ENCODE results near the gene KLF1.

DNA sequence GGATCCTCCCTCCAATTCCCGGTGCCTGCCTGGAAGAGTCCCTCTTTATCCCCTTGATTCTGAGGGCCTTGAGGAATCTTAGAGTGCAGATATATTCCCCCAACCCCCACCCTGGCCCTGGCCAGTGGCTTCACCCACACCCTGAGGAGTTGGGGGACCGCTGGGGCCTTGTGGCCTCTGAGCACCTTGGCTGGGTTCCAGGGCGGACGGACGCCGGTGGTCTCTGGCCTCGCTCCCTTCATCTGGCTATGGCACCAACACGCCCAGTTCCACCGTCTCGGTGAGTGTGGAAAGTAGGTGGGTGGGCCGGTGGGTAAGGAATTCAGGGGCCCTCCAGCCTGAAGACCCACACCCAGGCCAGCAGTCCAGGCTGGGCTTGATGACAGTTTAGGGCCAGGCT is 43.7 kb downstream of the KLF1 start:
- TF ChIP-seq, protein P1, sequence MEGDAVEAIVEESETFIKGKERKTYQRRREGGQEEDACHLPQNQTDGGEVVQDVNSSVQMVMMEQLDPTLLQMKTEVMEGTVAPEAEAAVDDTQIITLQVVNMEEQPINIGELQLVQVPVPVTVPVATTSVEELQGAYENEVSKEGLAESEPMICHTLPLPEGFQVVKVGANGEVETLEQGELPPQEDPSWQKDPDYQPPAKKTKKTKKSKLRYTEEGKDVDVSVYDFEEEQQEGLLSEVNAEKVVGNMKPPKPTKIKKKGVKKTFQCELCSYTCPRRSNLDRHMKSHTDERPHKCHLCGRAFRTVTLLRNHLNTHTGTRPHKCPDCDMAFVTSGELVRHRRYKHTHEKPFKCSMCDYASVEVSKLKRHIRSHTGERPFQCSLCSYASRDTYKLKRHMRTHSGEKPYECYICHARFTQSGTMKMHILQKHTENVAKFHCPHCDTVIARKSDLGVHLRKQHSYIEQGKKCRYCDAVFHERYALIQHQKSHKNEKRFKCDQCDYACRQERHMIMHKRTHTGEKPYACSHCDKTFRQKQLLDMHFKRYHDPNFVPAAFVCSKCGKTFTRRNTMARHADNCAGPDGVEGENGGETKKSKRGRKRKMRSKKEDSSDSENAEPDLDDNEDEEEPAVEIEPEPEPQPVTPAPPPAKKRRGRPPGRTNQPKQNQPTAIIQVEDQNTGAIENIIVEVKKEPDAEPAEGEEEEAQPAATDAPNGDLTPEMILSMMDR (IDR thresholded peaks at IDR 0.05) = no peak
- TF ChIP-seq POLR2A (IDR thresholded peaks at IDR 0.05) = no peak
